Chondrocyte (in vitro differentiated cells): Measurements from ENCODE around the gene DDX49. TPM values are rescaled to one million over a fixed set of nuclear protein-coding genes. Genes with fewer than 3 reads are reported as not detected.

Experiments used
- DNase-seq: peaks from one replicate; pipeline ENCODE4 v3.0.0; 2021; ENCODE audit warnings: mixed read lengths, low spot score
- H3K27ac Mint-ChIP-seq: one replicate; pipeline ENCODE4 v1.8.0; 2021; ENCODE audit warnings: mild to moderate bottlenecking, moderate library complexity, mixed read lengths; ENCODE audit not compliant: unreplicated experiment
- H3K27me3 Mint-ChIP-seq: 2 replicates; pipeline ENCODE4 v1.8.0; 2021; ENCODE audit warnings: low read depth, mixed read lengths
- H3K36me3 Mint-ChIP-seq: 2 replicates; pipeline ENCODE4 v1.8.0; 2021; ENCODE audit warnings: low read depth, mixed read lengths
- H3K4me1 Mint-ChIP-seq: 2 replicates; pipeline ENCODE4 v1.8.0; 2021; ENCODE audit warnings: low read depth, mild to moderate bottlenecking, mixed read lengths
- H3K4me3 Mint-ChIP-seq: one replicate; pipeline ENCODE4 v1.8.0; 2021; ENCODE audit warnings: mild to moderate bottlenecking, moderate library complexity, mixed read lengths; ENCODE audit not compliant: unreplicated experiment
- H3K9me3 Mint-ChIP-seq: 2 replicates; pipeline ENCODE4 v1.8.0; 2021; ENCODE audit warnings: low read depth, mixed read lengths
- total RNA-seq: library from RNA; stranded (reverse); gene quantifications from 3 replicates; pipeline ENCODE4 v1.2.1, GENCODE V29; 2021
- TF ChIP-seq, protein P1 (sequence below): fragments of 200-600 bp; sonication (generic); IDR thresholded peaks from 2 replicates; pipeline ENCODE4 v1.5.0; 2021; ENCODE audit warnings: antibody characterized with exemption, mild to moderate bottlenecking, moderate library complexity

Gene DDX49
- total RNA-seq, 1 donor from 2014 or later = 50.6 TPM

DNA sequence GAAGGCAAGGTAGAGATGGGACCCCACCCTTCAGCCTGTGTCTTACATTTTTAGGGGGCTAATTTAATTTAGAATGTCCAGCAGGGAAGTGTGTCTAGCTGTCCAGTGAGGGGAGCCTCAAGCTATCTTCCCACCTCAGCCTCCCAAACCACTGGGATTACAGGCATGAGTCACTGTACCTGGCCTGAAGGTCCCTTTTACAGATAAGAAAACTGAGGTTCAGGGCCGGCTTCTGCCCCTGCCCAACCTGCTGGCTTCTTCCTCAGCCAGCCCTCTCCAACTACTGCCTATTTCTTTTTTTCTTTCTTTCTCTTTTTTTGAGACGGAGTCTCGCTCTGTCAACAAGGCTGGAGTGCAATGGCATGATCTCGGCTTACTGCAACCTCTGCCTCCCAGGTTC is 40.9 kb downstream of the DDX49 start:
- H3K4me3 Mint-ChIP-seq = no peak overlapping the region
- TF ChIP-seq, protein P1, sequence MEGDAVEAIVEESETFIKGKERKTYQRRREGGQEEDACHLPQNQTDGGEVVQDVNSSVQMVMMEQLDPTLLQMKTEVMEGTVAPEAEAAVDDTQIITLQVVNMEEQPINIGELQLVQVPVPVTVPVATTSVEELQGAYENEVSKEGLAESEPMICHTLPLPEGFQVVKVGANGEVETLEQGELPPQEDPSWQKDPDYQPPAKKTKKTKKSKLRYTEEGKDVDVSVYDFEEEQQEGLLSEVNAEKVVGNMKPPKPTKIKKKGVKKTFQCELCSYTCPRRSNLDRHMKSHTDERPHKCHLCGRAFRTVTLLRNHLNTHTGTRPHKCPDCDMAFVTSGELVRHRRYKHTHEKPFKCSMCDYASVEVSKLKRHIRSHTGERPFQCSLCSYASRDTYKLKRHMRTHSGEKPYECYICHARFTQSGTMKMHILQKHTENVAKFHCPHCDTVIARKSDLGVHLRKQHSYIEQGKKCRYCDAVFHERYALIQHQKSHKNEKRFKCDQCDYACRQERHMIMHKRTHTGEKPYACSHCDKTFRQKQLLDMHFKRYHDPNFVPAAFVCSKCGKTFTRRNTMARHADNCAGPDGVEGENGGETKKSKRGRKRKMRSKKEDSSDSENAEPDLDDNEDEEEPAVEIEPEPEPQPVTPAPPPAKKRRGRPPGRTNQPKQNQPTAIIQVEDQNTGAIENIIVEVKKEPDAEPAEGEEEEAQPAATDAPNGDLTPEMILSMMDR = no peak
- peaks cover 21% of the 10 kb centered on the region for H3K27me3 Mint-ChIP-seq
- no peaks in the 10 kb centered on the region for H3K9me3 Mint-ChIP-seq
- DNase-seq = no peak
- H3K36me3 Mint-ChIP-seq = no peaks in the 10 kb centered on the region
- H3K4me1 Mint-ChIP-seq = peaks cover 4% of the 10 kb centered on the region
- no peak overlapping the region for H3K27ac Mint-ChIP-seq

DNA sequence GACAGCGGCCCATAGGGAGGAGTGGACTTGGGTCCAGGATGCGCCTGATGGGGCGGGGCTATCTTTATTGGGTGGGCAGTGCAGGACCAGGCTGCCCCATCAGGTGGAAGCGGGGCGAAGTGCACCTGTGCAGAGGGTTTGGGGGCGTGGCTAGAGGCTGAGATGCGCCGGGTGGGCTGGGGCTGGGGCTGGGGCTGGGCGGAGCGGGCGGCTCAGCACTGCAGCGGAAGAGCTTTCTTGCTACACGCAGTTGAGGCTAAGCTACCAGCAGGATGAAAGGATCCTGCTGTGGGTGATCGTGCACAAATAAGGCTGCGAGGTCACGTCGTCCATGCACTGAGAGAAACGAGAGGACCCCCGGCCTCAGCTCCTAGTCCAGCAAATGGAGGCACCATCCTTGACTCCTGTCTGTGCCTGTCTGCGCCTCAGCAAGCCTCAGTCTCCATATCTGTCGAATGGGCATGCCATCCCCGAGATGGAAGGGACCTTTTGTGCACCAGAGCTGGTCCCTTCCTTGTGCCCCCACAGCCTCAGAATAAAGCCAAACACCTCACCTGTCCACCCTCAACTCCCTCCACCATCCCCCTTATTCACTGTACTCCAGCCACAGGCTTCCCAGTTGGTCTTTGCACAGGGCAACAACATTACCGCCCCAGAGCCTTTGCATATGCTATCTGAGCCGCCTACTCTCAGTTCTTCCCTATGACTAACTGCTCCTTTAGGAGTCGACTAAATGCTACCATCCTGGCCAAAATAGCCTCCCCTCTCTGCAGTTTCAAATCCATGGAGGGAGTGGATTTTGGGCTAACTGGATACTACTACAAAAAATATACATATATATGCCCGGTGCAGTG is 42.5 kb downstream of the DDX49 start:
- Mint-ChIP-seq H3K27ac (no peak overlapping the region), H3K4me1 (peaks cover 4% of the 10 kb centered on the region), H3K9me3 (no peaks in the 10 kb centered on the region), H3K27me3 (peaks cover 20% of the 10 kb centered on the region), H3K4me3 (no peak overlapping the region), H3K36me3 (no peaks in the 10 kb centered on the region)
- TF ChIP-seq, protein P1 = no peak
- no peak for DNase-seq

DNA sequence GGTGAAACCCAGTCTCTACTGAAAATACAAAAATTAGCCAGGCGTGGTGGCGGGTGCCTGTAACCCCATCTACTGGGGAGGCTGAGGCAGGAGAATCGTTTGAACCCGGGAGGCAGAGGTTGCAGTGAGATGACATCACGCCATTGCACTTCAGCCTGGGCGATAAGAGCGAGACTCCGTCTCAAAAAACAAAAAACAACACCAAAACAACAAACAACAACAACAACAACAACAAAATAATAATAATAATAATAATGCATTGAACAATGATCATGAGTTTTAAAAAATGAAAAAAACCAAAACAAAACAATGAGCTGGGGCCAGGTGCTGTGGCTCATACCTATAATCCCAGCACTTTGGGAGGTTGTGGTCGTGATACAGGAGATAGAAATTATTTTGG is 44.6 kb downstream of the DDX49 start:
- H3K4me3 Mint-ChIP-seq = no peak overlapping the region
- TF ChIP-seq, protein P1 = no peak
- no peak for DNase-seq
- no peaks in the 10 kb centered on the region for H3K36me3 Mint-ChIP-seq
- H3K4me1 Mint-ChIP-seq = peaks cover 15% of the 10 kb centered on the region
- peaks cover 20% of the 10 kb centered on the region for H3K27me3 Mint-ChIP-seq
- peaks cover under 1% of the 10 kb centered on the region for H3K9me3 Mint-ChIP-seq
- no peak overlapping the region for H3K27ac Mint-ChIP-seq

DNA sequence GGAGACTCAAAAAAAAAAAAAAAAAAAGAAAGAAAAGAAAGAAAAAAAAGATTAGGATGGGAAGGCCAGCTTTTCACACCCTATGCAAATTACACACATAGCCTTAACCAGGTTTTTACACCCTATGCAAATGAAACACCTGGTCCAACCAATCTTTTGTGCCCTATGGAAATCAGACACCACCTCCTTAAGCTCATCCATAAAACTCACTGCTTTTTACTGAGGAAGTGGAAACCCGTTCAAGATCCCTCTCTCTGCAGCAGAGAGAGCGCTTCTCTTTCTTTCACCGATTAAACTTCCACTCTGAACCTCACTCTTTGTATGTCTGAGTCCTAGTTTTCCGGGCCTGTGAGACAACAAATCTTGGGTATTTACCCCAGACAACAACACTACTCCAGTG is 46.8 kb downstream of the DDX49 start:
- H3K4me1 Mint-ChIP-seq = peaks cover 27% of the 10 kb centered on the region
- H3K4me3 Mint-ChIP-seq = no peak overlapping the region
- H3K27ac Mint-ChIP-seq = no peak overlapping the region
- DNase-seq = no peak
- TF ChIP-seq, protein P1 = no peak
- no peaks in the 10 kb centered on the region for H3K36me3 Mint-ChIP-seq
- peaks cover 3% of the 10 kb centered on the region for H3K9me3 Mint-ChIP-seq
- peaks cover 18% of the 10 kb centered on the region for H3K27me3 Mint-ChIP-seq

DNA sequence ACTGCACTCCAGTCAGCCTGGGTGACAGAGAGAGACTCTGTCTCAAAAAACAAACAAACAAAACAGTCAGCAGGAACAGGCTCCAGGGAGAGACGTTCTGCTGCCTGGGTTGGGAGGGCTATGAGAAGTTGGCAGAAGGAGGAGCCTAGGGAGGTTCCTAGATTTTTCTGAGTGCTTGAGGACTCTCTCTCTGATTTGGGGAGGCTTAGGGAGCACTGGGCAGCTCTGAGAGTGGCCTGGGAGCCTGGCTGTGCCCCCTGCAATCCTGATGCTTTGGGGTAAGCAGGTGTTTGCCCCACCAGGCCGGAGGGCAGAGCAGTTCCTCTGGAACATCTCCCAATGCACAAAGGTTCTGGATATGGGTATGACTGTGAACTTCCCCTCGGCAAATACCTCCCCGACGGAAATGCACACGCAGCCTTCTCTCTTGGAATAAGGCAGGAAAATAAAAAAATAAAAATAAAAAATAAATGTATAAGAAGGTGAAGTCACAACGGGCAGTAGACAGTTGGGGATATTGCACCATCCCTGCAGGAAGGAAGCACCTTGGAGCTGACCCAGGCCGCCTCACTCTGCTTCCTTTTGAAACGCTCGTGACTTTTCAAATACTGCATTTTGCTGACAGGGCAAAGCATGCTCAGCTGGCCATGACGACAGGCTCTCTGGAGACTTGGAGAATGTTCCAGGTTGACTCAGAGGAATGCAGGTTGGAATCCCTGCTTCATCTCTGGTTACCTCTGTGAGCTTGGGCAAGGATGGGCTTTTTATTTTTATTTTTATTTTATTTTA is 48.0 kb downstream of the DDX49 start:
- H3K9me3 Mint-ChIP-seq = peaks cover 3% of the 10 kb centered on the region
- no peak for DNase-seq
- TF ChIP-seq, protein P1 = no peak
- no peak overlapping the region for H3K4me3 Mint-ChIP-seq
- H3K36me3 Mint-ChIP-seq = no peaks in the 10 kb centered on the region
- H3K4me1 Mint-ChIP-seq = peaks cover 22% of the 10 kb centered on the region
- H3K27ac Mint-ChIP-seq = peak overlapping the region; percentile 71
- H3K27me3 Mint-ChIP-seq = peaks cover 7% of the 10 kb centered on the region
